ENCODE data around the gene MAN2B2.

Gene MAN2B2

GRCh38 chr4:6529021-6529420, 46.0 kb upstream of the MAN2B2 start:
- DNase-seq (ENCODE audit: low read depth), result no peak
- no peak overlapping the region for H3K4me3 ChIP-seq (replicated peaks; ENCODE audit: low read depth, low read length)
- TF ChIP-seq CTCF (IDR thresholded peaks at IDR 0.05; ENCODE audit: low read length, missing control alignments), result no peak

GRCh38 chr4:6530301-6530700, 44.7 kb upstream of the MAN2B2 start:
- DNase-seq (ENCODE audit: low read depth), result no peak
- no peak for TF ChIP-seq CTCF (IDR thresholded peaks at IDR 0.05; ENCODE audit: low read length, missing control alignments)
- H3K4me3 ChIP-seq (replicated peaks; ENCODE audit: low read depth, low read length), result no peak overlapping the region

- H3K4me3 ChIP-seq (replicated peaks; ENCODE audit: low read depth, low read length), result no peak overlapping the region
- no peak for DNase-seq (ENCODE audit: low read depth)
- TF ChIP-seq CTCF (IDR thresholded peaks at IDR 0.05; ENCODE audit: low read length, missing control alignments), result no peak
Measured at GRCh38 chr4:6530964-6531363, 44.0 kb upstream of the MAN2B2 start.

GRCh38 chr4:6532102-6532501, 42.9 kb upstream of the MAN2B2 start:
- DNase-seq (ENCODE audit: low read depth), result no peak
- no peak for TF ChIP-seq CTCF (IDR thresholded peaks at IDR 0.05; ENCODE audit: low read length, missing control alignments)
- no peak overlapping the region for H3K4me3 ChIP-seq (replicated peaks; ENCODE audit: low read depth, low read length)

GRCh38 chr4:6532658-6533057, 42.3 kb upstream of the MAN2B2 start:
- no peak for TF ChIP-seq CTCF (IDR thresholded peaks at IDR 0.05; ENCODE audit: low read length, missing control alignments)
- DNase-seq (ENCODE audit: low read depth), result no peak
- H3K4me3 ChIP-seq (replicated peaks; ENCODE audit: low read depth, low read length), result no peak overlapping the region

GRCh38 chr4:6534050-6534449, 40.9 kb upstream of the MAN2B2 start:
- DNase-seq (ENCODE audit: low read depth), result no peak
- TF ChIP-seq CTCF (IDR thresholded peaks at IDR 0.05; ENCODE audit: low read length, missing control alignments), result no peak
- no peak overlapping the region for H3K4me3 ChIP-seq (replicated peaks; ENCODE audit: low read depth, low read length)

GRCh38 chr4:6534618-6535328, 40.2 kb upstream of the MAN2B2 start:
- no peak overlapping the region for H3K4me3 ChIP-seq (replicated peaks; ENCODE audit: low read depth, low read length)
- no peak for TF ChIP-seq CTCF (IDR thresholded peaks at IDR 0.05; ENCODE audit: low read length, missing control alignments)
- no peak for DNase-seq (ENCODE audit: low read depth)

Data from fibroblast of pulmonary artery (primary cell).